PC-3 (cell line): ENCODE measurements around the gene KRT33B.

Experiments used
- EZH2 ChIP-seq: fragments of 300-600 bp; sonication (generic); IDR thresholded peaks from one replicate; pipeline ENCODE4 v1.6.1; 2017; ENCODE audit warnings: antibody characterized with exemption, mild to moderate bottlenecking, low read length; ENCODE audit not compliant: unreplicated experiment
- TF ChIP-seq, protein P1 (sequence below): fragments of 300-600 bp; sonication (generic); conservative IDR thresholded peaks from 2 replicates; pipeline ENCODE4 v1.5.1; 2017; ENCODE audit warnings: antibody characterized with exemption, low read depth, mild to moderate bottlenecking, low read length

DNA sequence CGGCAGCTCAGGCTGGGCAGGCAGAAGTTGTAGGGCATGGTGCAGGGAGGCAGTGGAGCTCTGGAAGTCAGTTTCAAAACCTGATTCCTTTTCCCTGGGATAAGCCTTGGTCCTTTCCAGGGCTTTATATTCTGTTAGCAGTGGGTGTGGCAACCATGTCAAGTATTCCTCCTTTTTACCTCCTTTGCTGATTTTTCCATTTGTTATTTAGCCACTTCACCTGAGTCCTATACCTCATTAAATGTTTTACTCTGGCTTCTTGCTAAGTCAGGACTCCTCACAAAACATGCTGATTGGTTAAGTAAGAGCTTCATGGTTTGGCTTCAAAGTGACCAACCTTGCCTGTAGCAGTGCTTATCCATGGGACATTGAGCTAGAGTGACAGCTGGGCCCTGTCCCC is at the start of gene KRT33B:
- TF ChIP-seq, protein P1, sequence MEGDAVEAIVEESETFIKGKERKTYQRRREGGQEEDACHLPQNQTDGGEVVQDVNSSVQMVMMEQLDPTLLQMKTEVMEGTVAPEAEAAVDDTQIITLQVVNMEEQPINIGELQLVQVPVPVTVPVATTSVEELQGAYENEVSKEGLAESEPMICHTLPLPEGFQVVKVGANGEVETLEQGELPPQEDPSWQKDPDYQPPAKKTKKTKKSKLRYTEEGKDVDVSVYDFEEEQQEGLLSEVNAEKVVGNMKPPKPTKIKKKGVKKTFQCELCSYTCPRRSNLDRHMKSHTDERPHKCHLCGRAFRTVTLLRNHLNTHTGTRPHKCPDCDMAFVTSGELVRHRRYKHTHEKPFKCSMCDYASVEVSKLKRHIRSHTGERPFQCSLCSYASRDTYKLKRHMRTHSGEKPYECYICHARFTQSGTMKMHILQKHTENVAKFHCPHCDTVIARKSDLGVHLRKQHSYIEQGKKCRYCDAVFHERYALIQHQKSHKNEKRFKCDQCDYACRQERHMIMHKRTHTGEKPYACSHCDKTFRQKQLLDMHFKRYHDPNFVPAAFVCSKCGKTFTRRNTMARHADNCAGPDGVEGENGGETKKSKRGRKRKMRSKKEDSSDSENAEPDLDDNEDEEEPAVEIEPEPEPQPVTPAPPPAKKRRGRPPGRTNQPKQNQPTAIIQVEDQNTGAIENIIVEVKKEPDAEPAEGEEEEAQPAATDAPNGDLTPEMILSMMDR, result no peak
- TF ChIP-seq EZH2, result no peak
